Kidney epithelial cell (primary cell): Measurements from ENCODE around the gene KLK6. TPM values are rescaled to one million over a fixed set of nuclear protein-coding genes. Genes with fewer than 3 reads are reported as not detected.

Experiments
- DNase-seq: peaks from one replicate; pipeline ENCODE4 v3.0.0-alpha.2; 2010; ENCODE audit warnings: low read depth
- H3K27me3 ChIP-seq: 2 replicates; pipeline ENCODE4 v1.6.0; 2011; ENCODE audit warnings: low read length; ENCODE audit not compliant: control insufficient read depth, insufficient read depth
- H3K36me3 ChIP-seq: 2 replicates; pipeline ENCODE4 v1.5.1; 2011; ENCODE audit warnings: low read length; ENCODE audit not compliant: control insufficient read depth, insufficient read depth
- H3K4me3 ChIP-seq: 2 replicates; pipeline ENCODE4 v1.5.1; 2011; ENCODE audit warnings: low read depth, mild to moderate bottlenecking, control low read depth, low read length
- total RNA-seq: library from RNA; depleted of rRNA; stranded (reverse); fragments of >200 nt; gene quantifications from 2 replicates; pipeline ENCODE4 v1.2.3, GENCODE V29; 2015
- TF ChIP-seq, protein P1 (sequence below): IDR thresholded peaks from 2 replicates; pipeline ENCODE4 v1.5.1; 2011; ENCODE audit warnings: mild to moderate bottlenecking, moderate library complexity, low read length, control low read depth, inconsistent platforms; ENCODE audit not compliant: insufficient read depth, poor library complexity, severe bottlenecking

KLK6 gene
- total RNA-seq, 1 donor from 2014 or later = 33.5 TPM

DNA sequence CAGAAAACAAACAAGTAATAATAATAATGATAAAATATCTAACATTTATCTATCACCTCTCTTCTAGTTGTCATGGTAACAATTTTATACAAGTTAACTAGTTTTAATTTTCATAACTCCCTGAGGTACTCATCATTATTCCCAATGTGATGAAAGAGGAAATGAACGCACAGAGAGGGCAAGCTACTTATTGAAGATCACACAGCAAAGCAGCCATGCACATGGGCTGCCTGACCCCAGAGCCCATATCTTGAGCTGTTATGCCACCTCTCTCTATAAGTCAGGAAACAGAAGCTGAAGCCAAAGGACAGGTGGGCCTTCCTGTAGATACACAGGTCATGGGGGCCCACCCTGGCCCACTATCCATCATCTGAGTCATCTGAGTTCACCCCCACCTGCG lies 53.3 kb downstream of the KLK6 start:
- no peak for DNase-seq
- Histone ChIP-seq H3K27me3 (peaks cover 30% of the 10 kb centered on the region), H3K4me3 (no peak overlapping the region), H3K36me3 (no peaks in the 10 kb centered on the region)
- TF ChIP-seq, protein P1, sequence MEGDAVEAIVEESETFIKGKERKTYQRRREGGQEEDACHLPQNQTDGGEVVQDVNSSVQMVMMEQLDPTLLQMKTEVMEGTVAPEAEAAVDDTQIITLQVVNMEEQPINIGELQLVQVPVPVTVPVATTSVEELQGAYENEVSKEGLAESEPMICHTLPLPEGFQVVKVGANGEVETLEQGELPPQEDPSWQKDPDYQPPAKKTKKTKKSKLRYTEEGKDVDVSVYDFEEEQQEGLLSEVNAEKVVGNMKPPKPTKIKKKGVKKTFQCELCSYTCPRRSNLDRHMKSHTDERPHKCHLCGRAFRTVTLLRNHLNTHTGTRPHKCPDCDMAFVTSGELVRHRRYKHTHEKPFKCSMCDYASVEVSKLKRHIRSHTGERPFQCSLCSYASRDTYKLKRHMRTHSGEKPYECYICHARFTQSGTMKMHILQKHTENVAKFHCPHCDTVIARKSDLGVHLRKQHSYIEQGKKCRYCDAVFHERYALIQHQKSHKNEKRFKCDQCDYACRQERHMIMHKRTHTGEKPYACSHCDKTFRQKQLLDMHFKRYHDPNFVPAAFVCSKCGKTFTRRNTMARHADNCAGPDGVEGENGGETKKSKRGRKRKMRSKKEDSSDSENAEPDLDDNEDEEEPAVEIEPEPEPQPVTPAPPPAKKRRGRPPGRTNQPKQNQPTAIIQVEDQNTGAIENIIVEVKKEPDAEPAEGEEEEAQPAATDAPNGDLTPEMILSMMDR = no peak

DNA sequence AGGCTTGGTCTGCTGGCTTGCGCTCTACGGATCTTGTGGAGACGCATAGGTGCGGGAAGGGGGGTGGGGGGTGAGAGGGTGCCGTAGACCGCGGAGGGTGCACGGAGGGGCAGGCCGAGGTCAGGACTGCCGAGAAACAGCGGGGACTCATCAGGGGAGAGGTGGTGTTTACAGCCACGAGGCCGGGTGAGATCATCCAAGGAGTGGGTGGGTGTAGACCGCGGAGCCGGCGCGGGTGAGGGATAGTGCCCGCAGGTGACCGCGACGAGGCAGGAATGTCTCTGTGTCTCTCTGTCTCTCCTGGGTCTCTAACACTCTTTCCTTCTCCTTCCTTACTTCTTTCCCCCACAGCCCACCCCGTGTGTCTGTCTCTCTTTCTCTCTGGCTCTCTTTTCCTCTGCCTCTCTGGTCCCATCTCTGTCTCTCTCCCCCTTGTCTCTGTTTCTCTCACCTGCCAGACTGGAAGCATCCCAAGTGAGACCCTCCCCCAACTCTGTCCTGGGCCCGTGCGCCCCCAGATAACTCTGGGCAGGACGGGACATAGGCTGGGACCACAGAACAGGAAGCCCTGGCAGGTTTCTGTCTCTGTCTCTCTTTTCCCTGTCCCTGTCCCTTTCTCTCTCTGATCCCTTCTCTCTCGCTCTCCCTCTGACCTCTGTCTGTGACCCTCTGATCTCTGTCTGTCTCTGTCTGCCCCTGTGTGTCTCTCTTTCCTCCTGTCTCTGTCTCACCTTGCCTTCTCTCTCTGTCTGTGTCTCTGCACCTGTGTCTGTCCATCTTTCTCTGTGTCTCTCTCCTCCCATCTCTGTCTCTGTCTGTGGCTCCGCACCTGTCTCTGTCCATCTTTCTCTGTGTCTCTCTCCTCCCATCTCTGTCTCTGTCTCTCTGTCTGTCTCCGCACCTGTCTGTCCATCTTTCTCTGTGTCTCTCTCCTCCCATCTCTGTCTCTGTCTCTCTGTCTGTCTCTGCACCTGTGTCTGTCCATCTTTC lies 56.4 kb downstream of the KLK6 start:
- Histone ChIP-seq H3K36me3 (no peaks in the 10 kb centered on the region), H3K4me3 (no peak overlapping the region), H3K27me3 (peaks cover 58% of the 10 kb centered on the region)
- DNase-seq = no peak
- TF ChIP-seq, protein P1 = no peak

DNA sequence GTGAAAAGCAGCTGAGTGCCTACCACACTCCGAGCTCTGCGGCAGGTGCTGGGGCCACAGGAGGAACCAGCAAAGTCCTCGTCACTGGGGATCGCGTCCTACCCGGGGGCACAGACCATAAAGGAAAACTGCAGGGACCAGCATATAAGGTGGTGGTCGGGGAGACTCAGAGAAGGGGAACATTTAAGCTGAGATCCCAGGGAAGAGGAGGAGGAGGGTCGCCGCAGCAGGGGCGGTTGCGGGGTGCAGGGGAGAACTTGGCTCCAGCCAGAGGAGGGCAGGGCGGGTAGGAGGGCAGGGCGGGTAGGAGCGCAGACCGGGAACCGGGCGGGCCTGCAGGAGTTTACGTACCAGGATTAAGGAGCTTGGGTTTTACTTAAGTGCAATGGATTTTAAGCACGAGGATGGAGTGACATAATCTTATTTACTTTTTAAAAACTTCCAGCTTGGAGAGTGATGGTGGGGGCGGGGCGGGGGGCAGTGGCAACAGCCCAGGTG lies 57.2 kb downstream of the KLK6 start:
- H3K4me3 ChIP-seq = no peak overlapping the region
- TF ChIP-seq, protein P1 = no peak
- H3K36me3 ChIP-seq = no peaks in the 10 kb centered on the region
- DNase-seq = no peak
- peaks cover 58% of the 10 kb centered on the region for H3K27me3 ChIP-seq

DNA sequence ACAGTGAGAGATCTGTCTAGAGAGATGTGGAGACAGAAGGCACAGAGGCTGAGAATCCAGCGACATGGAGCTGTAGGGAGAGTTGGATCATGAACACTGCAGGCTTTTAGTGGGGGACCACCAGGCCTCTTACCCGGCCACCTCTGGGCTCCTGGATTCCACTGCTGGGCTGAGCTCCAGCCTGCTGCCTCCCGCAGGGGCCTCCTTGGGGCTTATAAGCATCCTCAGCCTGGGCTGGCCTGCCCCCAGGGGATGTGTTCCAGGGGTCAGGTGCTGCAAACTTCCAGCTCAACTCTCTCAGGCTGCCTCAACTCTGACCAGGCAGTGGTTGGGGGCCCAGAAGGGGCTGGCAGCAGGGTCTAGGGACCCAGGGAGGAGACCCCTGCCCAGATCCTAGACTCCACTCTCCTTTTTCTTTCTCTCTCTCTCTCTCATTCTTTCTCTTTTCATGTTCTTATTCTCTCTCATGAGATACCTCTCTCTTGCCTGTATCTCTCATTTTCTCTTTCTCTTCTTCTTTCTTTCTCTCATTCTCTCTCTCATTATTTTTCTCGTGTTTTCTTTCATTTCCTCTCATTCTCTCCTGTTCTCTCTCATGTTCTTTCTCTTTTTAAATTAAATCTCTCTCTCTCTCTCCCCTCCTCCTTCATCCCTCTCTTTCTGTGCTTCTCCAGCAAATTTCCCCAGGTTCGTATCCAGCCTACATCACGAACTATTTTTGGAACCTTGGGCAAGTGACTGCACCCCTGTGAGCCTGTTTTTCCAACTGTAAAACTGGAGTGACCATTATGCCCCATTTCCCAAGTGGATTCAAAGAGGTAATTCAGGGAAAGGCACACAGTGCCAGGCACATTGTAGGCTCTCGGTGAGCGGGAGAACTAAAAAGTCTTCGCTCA lies 57.9 kb downstream of the KLK6 start, which contains the start of gene KLK4:
Gene KLK4, minus strand, starts transcription at position 190 of the 896 bp plus-strand sequence. CDS start 657 bp downstream, outside the sequence.
- DNase-seq = no peak
- Histone ChIP-seq H3K27me3 (peaks cover 54% of the 10 kb centered on the region), H3K36me3 (no peaks in the 10 kb centered on the region), H3K4me3 (no peak within 1 kb of the TSS)
- TF ChIP-seq, protein P1 = no peak

DNA sequence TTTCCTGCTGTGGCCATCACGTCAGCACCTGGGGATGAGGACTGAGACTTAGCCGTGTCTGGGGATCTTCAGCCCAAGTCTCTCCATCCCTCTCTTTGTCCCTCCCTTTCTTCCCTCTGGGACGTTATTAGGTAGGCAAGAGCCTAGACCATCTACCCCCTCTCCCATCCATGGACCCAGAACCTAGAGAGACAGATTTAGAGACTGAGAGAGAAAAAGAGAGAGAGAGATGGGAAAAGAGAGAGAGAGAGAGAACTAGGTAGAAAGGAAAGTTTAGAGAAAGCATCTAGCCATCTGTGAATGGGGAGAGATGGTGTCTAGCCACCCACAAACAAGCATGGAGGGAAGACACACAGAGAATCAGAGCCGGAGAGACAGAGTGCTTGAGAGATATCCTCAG lies 58.7 kb downstream of the KLK6 start:
- H3K27me3 ChIP-seq = peaks cover 50% of the 10 kb centered on the region
- TF ChIP-seq, protein P1 = no peak

More for the DNA sequence above, 58.7 kb downstream of the KLK6 start:
- Histone ChIP-seq H3K36me3 (no peaks in the 10 kb centered on the region), H3K4me3 (no peak overlapping the region)
- no peak for DNase-seq
